Body of pancreas (tissue), 4 donors: ENCODE results near the gene RBM33.

Source experiments
- POLR2A ChIP-seq, 3 donors: fragments of 450-650 bp; IDR thresholded peaks; one replicate each; pipeline ENCODE4 v1.6.1; 2016; ENCODE audit warnings: antibody characterized with exemption in 3 of 3, mild to moderate bottlenecking in 2 of 3
- TF ChIP-seq, protein P1 (sequence below), 7 experiments: fragments of 450-650 bp in 4 of 7; fragments of 200-600 bp in 3 of 7; sonication (generic) in 3 of 7; IDR thresholded peaks; one replicate each; pipeline ENCODE4 v1.5.1; 2016 to 2019; ENCODE audit warnings: antibody characterized with exemption in 7 of 7

DNA sequence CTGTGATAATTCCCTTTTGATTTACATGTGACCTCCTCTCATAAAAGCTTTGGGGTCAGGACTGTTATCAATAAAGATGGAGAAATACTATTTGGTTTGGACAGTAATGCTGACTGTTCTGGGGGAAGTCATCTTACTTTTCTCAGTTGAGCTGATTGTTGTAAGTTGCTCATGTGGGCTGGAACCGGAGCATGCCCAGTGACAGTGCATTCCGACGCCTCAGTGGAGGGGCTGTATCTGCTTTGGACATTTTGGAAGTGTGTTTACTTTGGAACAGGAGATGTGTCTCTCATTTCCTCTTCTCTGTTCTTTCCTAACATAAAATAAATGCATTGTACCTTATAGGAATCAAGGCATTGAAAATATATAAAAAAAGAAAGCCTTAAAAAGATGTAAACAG, 30.1 kb downstream of the RBM33 start:
- TF ChIP-seq, protein P1, sequence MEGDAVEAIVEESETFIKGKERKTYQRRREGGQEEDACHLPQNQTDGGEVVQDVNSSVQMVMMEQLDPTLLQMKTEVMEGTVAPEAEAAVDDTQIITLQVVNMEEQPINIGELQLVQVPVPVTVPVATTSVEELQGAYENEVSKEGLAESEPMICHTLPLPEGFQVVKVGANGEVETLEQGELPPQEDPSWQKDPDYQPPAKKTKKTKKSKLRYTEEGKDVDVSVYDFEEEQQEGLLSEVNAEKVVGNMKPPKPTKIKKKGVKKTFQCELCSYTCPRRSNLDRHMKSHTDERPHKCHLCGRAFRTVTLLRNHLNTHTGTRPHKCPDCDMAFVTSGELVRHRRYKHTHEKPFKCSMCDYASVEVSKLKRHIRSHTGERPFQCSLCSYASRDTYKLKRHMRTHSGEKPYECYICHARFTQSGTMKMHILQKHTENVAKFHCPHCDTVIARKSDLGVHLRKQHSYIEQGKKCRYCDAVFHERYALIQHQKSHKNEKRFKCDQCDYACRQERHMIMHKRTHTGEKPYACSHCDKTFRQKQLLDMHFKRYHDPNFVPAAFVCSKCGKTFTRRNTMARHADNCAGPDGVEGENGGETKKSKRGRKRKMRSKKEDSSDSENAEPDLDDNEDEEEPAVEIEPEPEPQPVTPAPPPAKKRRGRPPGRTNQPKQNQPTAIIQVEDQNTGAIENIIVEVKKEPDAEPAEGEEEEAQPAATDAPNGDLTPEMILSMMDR (IDR thresholded peaks at IDR 0.05) = no peak
- no peak for TF ChIP-seq POLR2A (IDR thresholded peaks at IDR 0.05)
